RWPE2 (cell line): Measurements from ENCODE around the gene MOGAT1.

Experiments used
- ATAC-seq: fragments of 200-7000 bp; cut with Tn5 transposase; 3 replicates; pipeline ENCODE4 v1.9.1; 2021; ENCODE audit warnings: low read depth
- DNase-seq: peaks from one replicate; pipeline ENCODE4 v3.0.0-alpha.2; 2020; ENCODE audit warnings: low spot score
- H3K27ac ChIP-seq: fragments of 450-650 bp; 2 replicates; pipeline ENCODE4 v1.5.1; 2017; ENCODE audit warnings: mild to moderate bottlenecking; ENCODE audit not compliant: poor library complexity, severe bottlenecking
- H3K27me3 ChIP-seq: fragments of 250-450 bp; sonication (Bioruptor Pico); 2 replicates; pipeline ENCODE4 v1.5.1; 2021; ENCODE audit warnings: mild to moderate bottlenecking, moderate library complexity; ENCODE audit not compliant: insufficient read depth, poor library complexity, severe bottlenecking
- H3K36me3 ChIP-seq: fragments of 250-450 bp; sonication (Bioruptor Pico); 2 replicates; pipeline ENCODE4 v1.5.1; 2020; ENCODE audit warnings: low read depth, mild to moderate bottlenecking, moderate library complexity
- H3K4me1 ChIP-seq: fragments of 250-450 bp; sonication (Bioruptor Pico); 2 replicates; pipeline ENCODE4 v1.5.1; 2021; ENCODE audit warnings: mild to moderate bottlenecking, moderate library complexity; ENCODE audit not compliant: insufficient read depth, poor library complexity, severe bottlenecking
- H3K4me3 ChIP-seq: fragments of 250-450 bp; sonication (Bioruptor Pico); 2 replicates; pipeline ENCODE4 v1.5.1; 2021; ENCODE audit warnings: mild to moderate bottlenecking, moderate library complexity; ENCODE audit not compliant: severe bottlenecking
- H3K9me3 ChIP-seq: fragments of 250-450 bp; sonication (Bioruptor Pico); 2 replicates; pipeline ENCODE4 v1.5.1; 2021; ENCODE audit warnings: mild to moderate bottlenecking, moderate library complexity; ENCODE audit not compliant: severe bottlenecking
- TF ChIP-seq, protein P1 (sequence below): fragments of 450-650 bp; IDR thresholded peaks from one replicate; pipeline ENCODE4 v1.5.1; 2017; ENCODE audit warnings: mild to moderate bottlenecking, moderate library complexity; ENCODE audit not compliant: poor library complexity, severe bottlenecking

Gene MOGAT1

DNA sequence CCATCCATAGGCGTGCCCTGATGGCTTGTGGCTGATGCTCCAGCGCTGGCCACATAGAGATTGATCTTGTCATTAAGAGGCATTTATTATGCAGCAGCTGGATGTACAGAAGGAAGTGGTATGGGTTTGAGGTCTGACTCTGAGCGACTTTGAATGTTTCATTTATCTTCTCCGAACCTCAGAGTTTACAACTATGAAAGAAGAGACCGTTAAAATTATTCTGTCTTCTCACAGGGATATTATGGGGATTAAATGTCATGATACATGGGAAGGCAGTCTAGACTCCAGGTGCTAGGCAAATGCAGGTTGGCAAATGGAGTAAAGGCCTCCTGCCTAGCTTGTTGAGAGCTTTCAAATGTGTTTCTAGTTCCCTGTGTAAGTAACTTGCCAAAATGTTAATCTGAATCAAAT is 30.3 kb downstream of the MOGAT1 start:
- no peaks in the 10 kb centered on the region for H3K9me3 ChIP-seq
- no peak overlapping the region for H3K4me3 ChIP-seq
- H3K27me3 ChIP-seq = no peaks in the 10 kb centered on the region
- H3K36me3 ChIP-seq = no peaks in the 10 kb centered on the region
- ATAC-seq (no peak), DNase-seq (no peak)
- TF ChIP-seq, protein P1, sequence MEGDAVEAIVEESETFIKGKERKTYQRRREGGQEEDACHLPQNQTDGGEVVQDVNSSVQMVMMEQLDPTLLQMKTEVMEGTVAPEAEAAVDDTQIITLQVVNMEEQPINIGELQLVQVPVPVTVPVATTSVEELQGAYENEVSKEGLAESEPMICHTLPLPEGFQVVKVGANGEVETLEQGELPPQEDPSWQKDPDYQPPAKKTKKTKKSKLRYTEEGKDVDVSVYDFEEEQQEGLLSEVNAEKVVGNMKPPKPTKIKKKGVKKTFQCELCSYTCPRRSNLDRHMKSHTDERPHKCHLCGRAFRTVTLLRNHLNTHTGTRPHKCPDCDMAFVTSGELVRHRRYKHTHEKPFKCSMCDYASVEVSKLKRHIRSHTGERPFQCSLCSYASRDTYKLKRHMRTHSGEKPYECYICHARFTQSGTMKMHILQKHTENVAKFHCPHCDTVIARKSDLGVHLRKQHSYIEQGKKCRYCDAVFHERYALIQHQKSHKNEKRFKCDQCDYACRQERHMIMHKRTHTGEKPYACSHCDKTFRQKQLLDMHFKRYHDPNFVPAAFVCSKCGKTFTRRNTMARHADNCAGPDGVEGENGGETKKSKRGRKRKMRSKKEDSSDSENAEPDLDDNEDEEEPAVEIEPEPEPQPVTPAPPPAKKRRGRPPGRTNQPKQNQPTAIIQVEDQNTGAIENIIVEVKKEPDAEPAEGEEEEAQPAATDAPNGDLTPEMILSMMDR = no peak
- H3K4me1 ChIP-seq = no peaks in the 10 kb centered on the region
- H3K27ac ChIP-seq = no peak overlapping the region

DNA sequence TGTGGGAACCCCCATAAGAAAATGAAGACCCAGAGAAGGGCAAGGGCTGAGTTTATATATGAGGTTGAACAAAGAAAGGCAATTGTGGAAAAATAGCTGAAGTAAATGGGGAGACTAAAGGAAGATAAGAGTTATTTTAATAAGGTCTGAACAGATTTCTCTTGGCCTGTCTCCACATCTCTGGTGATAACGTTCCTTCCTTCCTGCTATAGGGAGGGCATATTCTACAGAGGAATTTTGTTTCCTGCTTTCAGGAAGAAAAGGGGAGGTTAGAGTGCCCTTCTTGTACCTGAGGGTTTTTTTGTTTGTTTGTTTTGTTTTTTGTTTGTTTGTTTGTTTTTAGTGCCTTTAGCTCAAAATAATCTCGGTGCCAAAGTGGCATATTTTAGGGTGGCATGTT is 31.6 kb downstream of the MOGAT1 start:
- ATAC-seq (no peak), DNase-seq (no peak)
- TF ChIP-seq, protein P1 = no peak
- Histone ChIP-seq H3K4me1 (peaks cover 6% of the 10 kb centered on the region), H3K9me3 (no peaks in the 10 kb centered on the region), H3K27ac (no peak overlapping the region), H3K4me3 (no peak overlapping the region), H3K27me3 (no peaks in the 10 kb centered on the region), H3K36me3 (no peaks in the 10 kb centered on the region)

DNA sequence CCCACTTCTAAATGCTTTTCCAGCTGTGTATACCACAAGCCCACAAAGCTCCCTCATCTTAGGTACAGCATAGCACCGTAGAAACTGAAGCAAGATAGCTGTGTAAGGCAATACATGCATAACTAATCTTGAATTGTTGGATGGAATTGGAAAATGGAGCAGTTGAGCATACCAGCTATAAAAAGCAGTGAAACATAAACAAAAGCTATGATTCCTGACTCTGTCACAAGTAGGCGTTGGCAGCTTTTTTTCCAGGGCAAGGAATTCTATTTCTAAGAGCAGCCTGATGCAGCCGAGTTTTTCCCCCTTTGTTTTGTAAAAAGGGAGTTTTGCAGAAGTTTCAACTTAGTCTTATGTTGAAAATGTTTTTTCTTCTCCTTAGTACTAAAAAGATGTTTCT is 32.4 kb downstream of the MOGAT1 start:
- H3K27ac ChIP-seq = no peak overlapping the region
- H3K4me1 ChIP-seq = peaks cover 10% of the 10 kb centered on the region
- H3K27me3 ChIP-seq = no peaks in the 10 kb centered on the region
- H3K9me3 ChIP-seq = no peaks in the 10 kb centered on the region
- no peak for ATAC-seq
- no peak overlapping the region for H3K4me3 ChIP-seq
- no peaks in the 10 kb centered on the region for H3K36me3 ChIP-seq
- DNase-seq = no peak
- TF ChIP-seq, protein P1 = no peak

DNA sequence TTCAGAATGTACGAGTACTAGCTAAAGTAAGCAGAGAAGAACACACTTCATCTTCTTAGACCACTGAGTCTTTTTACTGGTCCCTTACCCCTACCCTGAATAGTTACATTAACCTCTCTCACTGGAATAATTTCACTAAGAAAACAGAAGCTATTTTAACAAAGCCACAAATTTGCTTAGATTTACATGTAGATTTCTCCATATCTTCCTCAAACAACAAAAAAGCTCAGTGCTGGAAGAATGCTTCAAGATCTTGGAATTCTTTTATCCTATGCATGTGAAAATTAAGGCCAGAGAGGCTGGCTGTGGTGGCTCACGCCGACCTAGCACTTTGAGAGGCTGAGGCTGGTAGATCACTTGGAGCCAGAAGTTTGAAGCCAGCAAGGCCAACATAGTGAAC is 35.2 kb downstream of the MOGAT1 start:
- Histone ChIP-seq H3K27ac (no peak overlapping the region), H3K27me3 (no peaks in the 10 kb centered on the region), H3K4me1 (peaks cover 10% of the 10 kb centered on the region), H3K9me3 (no peaks in the 10 kb centered on the region), H3K36me3 (no peaks in the 10 kb centered on the region), H3K4me3 (no peak overlapping the region)
- no peak for ATAC-seq
- TF ChIP-seq, protein P1 = no peak
- no peak for DNase-seq

DNA sequence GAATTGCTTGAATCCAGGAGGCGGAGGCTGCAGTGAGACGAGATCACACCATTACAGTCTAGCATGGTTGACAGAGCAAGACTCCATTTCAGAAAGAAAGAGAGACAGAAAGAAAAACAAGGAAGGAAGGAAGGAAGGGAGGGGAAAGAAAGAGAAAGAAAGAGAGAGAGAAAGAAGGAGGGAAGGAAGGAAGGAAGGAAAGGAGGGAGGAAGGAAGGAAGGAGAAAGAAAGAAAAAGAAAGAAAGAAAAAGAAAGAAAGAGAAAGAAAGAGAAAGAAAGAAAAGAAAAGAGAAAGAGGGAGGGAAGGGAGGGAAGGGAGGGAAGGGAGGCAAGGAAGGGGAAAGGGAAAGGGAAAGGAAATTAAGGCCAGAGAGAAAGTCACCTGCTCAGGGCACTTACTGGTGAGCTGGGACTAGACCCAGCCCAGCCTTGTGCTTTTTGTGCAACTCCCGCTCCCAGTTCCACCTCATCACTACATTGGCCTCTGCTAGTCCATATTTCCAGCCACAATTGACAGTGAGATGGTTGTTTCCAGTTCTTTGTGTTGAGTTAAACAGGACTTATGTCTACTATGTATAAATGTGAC is 35.7 kb downstream of the MOGAT1 start:
- peak; percentile 15; the same call in 1 of the 3 replicates for ATAC-seq
- Histone ChIP-seq H3K4me3 (no peak overlapping the region), H3K9me3 (no peaks in the 10 kb centered on the region), H3K4me1 (peaks cover 10% of the 10 kb centered on the region), H3K27ac (no peak overlapping the region), H3K36me3 (no peaks in the 10 kb centered on the region), H3K27me3 (no peaks in the 10 kb centered on the region)
- TF ChIP-seq, protein P1 = no peak
- no peak for DNase-seq
